HK-2 (cell line): Measurements from ENCODE around the gene LTBP4.

Experiments
- DNase-seq: peaks from one replicate; pipeline ENCODE4 v3.0.0-alpha.2; 2018; ENCODE audit not compliant: unreplicated experiment

The LTBP4 gene

DNA sequence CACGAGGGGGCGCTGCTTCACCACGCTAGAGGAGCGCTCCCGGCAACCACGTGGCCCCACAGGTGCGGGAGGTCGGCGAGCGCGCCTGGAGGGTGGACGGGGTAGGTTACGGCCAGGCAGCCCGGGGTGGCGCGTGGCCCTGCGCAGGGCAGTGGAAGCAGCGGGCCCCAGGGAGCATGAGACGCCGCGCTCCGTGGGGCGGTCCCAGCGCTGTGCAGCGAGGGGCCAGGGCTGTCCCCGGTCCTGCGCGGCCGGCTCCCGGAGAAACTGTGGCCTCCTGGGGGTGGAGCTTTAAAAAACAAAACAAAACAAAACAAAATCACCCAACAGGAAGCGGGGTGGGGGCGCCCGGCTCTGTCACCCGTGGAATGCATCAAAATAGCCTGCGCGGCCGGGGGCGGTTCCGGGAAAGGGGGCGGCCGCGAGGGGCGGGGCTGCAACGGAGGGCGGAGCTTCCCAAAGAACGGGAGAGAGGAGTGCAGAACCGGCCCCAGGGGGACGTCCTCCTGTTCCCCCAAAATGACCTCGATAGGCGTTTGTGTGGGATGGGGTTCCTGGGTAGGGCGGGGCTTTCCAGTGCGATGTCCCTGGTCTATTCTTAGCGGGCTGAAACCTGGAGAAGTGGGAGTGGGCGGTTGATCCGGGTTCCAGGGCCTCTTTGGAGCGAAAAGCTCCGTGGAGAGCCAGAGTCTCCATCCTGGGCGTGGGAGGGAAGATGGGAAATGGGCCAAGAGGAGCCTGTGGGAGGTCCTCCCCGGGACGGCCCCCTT, 61.9 kb downstream of the LTBP4 start:
- peak; percentile 91 for DNase-seq

DNA sequence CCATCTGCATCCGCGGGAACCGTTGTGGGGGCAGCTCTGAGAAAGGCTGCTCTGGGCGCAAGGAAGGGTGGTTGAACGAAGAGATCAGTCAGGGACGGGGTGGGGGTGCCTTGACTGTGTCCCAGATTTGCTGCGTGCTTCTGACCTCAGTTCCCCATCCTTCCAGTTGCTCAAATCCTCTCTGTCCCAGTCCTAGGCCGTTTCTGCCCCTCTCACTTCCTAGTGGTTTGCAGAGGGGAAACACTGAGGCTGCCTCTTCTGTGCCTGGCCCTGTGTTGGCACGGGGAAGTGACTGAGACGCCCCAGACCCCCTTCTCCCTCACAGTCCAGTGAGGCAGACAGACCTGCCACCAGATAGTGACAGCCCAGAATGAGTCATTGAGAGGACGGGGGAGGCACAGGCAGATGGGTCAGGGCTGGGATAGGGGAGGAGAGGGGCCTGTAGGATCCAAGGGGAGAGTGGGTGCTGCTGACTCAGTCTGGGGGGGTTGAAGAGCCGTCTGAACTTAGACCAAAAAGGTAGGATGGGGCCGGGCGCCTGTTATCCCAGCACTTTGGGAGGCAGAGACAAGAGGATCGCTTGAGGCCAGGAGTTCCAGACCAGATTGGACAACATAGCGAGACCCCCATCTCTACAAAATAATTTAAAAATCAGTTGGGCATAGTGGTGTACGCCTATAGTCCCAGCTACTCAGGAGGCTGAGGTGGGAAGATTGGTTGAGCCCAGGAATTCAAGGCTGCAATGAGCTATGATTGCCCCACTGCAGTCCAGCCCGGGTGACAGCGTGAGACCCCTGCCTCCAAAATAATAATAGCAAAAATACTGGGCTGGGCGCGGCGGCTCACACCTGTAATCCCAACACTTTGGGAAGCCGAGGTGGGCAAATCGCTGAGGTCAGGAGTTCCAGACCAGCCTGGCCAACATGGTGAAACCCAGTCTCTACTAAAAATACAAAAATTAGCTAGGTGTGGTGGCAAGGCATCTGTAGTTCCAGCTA, 62.8 kb downstream of the LTBP4 start:
- DNase-seq: peak; percentile 26

DNA sequence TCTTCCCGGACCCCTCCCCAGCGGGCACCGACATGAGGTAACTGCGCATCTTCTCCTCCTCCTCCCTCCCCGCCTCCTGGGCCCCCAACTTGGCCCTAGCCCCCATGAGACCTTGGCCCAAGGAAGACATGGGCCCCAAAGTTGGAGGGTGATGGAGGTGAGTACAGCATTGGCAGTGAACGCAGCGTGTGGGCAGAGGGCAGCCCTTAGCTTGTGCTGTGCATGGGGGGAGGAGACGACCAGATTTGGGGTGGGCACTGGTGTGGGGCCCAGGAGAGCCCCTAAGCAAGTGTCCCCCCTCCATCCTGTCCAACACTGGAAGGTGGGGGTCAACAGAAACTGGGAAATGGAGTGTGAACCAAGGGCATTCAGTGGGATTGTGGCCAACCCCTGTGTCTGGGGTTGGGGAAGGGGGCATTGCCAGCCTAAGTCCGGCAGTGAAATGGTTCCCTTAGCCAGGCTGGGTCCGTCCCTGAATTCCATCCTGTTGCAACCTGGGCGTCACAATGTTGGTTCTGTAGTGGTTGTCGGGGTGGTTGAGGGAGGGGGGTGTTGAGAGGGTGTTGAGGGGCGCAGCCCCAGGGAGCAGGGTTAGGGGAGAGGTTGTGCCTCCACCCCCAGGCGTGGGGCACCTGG, 65.8 kb downstream of the LTBP4 start:
- no peak for DNase-seq

DNA sequence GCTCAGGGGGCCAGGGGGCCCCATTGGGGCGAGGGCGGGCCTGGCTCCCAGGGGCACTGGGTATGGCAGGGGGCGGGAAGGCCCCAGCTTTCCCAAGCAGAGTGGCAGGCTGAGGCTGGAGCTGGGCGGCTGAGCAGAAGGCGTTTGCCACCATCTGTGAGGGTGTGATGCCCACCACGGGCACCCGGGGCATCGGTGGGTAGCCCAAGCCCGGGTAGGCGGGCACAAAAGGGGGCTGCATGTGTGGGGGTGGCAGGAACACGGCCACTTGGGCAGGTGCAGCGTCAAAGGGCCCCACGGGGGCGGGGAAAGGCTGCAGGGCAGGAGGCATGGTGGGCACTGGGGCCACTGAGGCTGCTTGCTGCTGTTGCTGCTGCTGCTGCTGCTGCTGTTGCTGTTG, 66.4 kb downstream of the LTBP4 start:
- DNase-seq: no peak

DNA sequence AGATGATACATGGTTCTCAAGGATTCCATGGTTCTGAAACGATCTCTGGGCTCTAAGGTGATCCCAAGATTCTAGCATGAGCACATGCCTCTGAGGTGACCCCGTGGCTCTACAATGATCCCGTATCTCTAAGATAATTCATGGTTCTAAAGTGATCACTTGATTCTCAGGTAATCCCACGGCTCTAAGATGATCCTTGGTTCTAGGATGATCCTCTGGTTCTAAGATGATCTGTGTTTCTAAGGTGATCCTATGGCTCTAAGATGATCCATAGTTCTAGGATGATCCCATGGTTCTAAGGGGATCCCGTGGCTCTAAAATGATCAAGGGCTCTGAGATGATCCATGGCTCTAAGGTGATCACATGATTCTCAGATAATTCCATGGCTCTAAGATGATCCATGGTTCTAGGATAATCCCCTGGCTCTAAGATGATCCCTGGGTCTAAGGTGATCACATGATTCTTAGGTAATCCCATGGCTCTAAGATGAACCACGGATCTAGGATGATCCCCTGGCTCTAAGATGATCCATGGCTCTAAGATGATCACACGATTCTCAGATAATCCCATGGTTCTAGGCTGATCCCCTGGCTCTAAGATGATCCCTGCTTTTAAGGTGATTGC, 67.9 kb downstream of the LTBP4 start:
- no peak for DNase-seq

DNA sequence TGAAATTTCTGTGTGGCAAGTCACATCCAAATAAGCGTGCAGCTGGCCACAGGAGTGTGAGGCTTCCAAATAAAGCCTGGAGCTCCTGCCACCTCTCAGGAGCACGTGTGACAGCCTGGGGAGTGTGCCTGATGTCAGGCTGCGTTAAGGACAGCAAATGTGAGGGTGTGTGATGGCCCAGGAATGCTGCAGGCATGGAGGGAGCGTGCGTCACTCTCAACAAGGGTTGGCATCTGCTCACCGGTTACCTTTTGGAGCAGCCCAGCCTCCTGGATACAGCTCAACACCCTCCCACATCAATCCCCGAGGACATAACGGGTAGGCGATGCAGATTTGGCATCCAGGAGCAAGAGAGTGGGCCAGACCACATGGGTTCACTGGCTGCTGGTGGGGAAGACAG, 70.2 kb downstream of the LTBP4 start:
- DNase-seq: no peak

DNA sequence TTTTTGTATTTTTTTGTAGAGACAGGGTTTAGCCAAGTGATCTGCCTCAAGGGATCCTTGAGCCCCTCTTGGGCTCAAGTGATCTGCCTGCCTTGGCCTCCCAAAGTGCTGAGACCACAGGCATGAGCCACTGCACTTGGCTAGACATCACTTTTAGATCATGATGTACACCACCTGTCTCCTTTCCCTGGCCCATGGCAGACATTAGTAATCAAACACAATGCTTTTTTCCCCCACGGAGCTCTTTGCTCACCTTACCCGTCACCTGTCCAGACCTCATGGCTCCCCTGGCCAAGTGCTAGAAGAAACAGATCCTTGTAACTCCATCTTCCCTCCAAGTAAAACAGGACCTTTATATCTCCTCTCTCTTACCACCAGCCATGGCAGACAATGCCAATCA, 70.9 kb downstream of the LTBP4 start:
- DNase-seq: no peak

DNA sequence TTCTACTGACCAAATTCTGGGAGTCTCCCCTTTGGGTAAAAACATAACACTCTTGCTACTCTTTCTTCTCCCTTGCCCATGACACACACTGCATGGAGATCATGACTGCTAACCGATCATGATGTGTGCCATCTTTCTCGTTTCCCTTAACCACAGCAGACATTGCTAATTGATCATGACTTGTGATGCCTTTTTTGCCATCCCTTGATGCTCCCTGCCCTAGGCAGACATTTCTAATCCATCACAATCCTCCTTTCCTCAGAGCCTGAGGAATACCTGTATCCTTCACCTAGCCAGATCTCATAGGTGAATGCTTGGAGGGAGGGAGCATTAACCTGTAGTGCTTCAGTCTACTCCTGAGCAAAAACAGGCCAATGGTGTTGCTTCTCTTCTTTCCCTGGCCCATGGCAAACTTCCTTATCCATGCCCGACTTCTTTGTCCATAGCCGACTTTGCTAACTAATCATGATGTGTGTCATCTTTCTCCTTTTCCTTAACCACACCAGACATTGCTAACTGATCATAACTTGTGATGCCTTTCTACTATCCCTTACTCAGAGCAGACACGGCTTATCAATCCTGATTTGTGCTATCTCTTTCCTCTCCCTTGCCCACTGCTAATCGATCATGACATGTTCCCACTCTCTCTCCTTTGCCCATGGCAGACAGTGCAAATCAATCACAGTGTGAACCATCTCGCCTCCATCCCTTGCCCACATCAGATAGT, 71.6 kb downstream of the LTBP4 start:
- DNase-seq: no peak

DNA sequence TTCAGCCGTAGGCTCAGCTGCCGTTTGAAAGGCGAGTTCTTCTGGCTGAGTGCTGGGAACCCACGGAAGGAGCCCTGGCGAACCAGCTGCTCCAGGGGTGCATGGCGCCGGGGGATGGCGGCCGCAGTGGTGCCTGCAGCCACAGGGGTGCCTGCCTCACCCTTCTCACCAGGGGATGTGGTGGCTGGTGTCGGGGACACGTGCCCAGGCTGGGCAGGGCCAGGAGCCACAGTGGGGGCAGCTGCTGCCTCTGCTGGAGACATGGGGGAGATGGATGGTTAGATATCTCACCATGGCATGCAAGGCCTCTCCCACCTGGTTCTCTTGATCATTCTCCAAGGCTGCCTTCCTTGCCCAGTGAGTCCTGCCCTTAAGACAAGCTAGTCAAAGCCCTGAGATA, 72.2 kb downstream of the LTBP4 start:
- DNase-seq: no peak

DNA sequence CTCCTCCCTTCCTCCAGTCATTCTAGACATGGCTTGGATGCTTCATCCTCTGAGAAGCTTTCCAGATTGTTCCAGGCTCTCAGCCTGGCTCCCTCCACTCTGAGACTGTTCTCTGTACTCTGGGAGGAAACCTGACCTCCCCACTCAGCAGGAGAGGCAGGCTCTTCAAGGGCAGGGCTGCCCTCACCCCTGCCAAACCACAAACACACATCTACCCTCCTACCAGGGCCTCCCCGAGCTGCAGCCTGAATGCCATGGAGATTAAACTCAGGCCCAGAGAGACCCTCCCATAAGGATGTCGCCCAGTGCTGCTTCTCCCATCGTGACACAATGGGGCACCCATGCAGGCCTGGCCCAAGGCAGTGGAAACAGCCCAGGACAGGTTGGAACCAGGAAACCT, 73.1 kb downstream of the LTBP4 start:
- DNase-seq: no peak

DNA sequence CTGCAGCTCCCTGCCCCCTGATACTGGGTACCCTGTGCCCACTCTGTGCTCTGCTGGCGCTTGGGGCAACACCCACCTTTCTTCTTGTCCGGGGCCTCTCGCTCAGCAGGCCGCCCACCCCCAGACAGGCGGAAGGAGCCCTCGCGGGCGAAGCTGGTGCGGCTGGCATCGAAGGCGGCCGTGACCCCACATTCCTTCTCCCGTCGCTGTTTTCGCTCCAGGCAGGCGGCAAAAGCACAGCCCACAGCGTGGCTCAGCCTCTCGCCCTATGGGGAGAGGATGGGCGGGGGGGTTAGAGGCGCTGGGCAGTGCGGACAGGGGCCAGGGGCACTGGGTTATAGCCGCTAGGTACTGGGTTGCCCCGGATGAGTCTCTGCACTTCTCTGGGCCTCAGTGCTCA, 76.0 kb downstream of the LTBP4 start:
- no peak for DNase-seq
